Suprapubic skin (tissue), 4 donors: ENCODE data around the gene MMP24. TPM values are rescaled to one million over a fixed set of nuclear protein-coding genes. Genes with fewer than 3 reads are reported as not detected.

Experiments
- DNase-seq, 2 donors: peaks; one replicate each; pipeline ENCODE4 v3.0.0-alpha.2; 2019; ENCODE audit warnings: low spot score in 2 of 2
- H3K27ac ChIP-seq: fragments of 200-600 bp; sonication (generic); one replicate; pipeline ENCODE4 v1.5.1; 2019
- H3K27me3 ChIP-seq: fragments of 200-600 bp; sonication (generic); one replicate; pipeline ENCODE4 v1.5.1; 2019
- H3K36me3 ChIP-seq: fragments of 200-600 bp; sonication (generic); one replicate; pipeline ENCODE4 v1.5.1; 2019
- H3K4me1 ChIP-seq: fragments of 200-600 bp; sonication (generic); one replicate; pipeline ENCODE4 v1.5.1; 2019
- H3K4me3 ChIP-seq: fragments of 200-600 bp; sonication (generic); one replicate; pipeline ENCODE4 v1.5.1; 2019; ENCODE audit warnings: mild to moderate bottlenecking
- H3K9me3 ChIP-seq: fragments of 200-600 bp; sonication (generic); one replicate; pipeline ENCODE4 v1.5.1; 2019
- CTCF ChIP-seq, 2 donors: fragments of 200-600 bp in 1 of 2; fragments of 450-650 bp in 1 of 2; sonication (generic) in 1 of 2; IDR thresholded peaks; one replicate each; pipeline ENCODE4 v1.5.1; 2016 to 2019; ENCODE audit warnings: antibody characterized with exemption in 2 of 2, mild to moderate bottlenecking in 1 of 2, moderate library complexity in 1 of 2
- EP300 ChIP-seq: sonication (generic); formaldehyde crosslinking; IDR thresholded peaks from one replicate; pipeline ENCODE4 v1.6.1; 2017; ENCODE audit warnings: antibody characterized with exemption
- POLR2A ChIP-seq, 2 donors: fragments of 450-650 bp; IDR thresholded peaks; one replicate each; pipeline ENCODE4 v1.6.1; 2017; ENCODE audit warnings: antibody characterized with exemption in 2 of 2, mild to moderate bottlenecking in 2 of 2, moderate library complexity in 2 of 2
- POLR2AphosphoS5 ChIP-seq, 3 donors: sonication (generic); formaldehyde crosslinking; IDR thresholded peaks; one replicate each; pipeline ENCODE4 v1.6.1; 2017; ENCODE audit warnings: antibody characterized with exemption in 3 of 3
- WGBS: methylation state at CpG from one replicate; pipeline ENCODE4 v1.1.5; 2018; 5-methylcytosine and 5-hydroxymethylcytosine counted together
- total RNA-seq, 4 donors: library from RNA; depleted of rRNA; stranded (reverse); fragments of >200 nt; gene quantifications; one replicate each; pipeline ENCODE4 v1.1.0, GENCODE V29; 2016

The MMP24 gene
- total RNA-seq, 4 donors from 2014 or later, result 0.16 to 0.47 (median 0.44) TPM; not detected in 1

DNA sequence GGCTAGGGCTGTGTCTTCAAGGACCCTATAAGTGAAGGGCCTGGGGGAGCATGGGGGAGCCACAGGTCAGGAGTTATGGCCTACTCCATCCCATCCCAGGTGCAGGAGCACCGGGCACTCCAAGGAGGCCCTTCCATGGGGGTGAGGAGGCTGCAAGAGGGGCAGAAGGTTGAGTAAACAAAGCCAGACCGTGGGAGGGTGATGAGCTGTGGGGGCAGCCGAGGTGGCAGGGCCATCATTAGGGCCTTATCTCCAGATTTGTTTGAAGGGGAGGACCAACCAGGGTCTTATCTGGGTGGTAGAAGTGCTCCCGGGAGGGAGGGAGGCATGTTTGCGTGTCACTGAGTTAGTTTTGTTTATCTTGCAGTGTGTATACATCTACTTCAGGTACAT, 67.8 kb downstream of the MMP24 start:
- Histone ChIP-seq H3K4me1 (peaks cover 22% of the 10 kb centered on the region), H3K27ac (no peak overlapping the region), H3K4me3 (no peak overlapping the region), H3K36me3 (no peaks in the 10 kb centered on the region), H3K9me3 (no peaks in the 10 kb centered on the region), H3K27me3 (peaks cover 8% of the 10 kb centered on the region)
- no peak for DNase-seq
- 74% methylated on average over 5 of the region's 5 CpGs for WGBS
- TF ChIP-seq EP300 (no peak), CTCF (IDR thresholded peaks at IDR 0.05) (no peak), POLR2A (IDR thresholded peaks at IDR 0.05) (no peak), POLR2AphosphoS5 (IDR thresholded peaks at IDR 0.05) (no peak)

- 78% methylated on average over 8 of the region's 8 CpGs for WGBS
- Histone ChIP-seq H3K27ac (no peak overlapping the region), H3K36me3 (no peaks in the 10 kb centered on the region), H3K9me3 (no peaks in the 10 kb centered on the region), H3K4me3 (no peak overlapping the region), H3K27me3 (peaks cover 8% of the 10 kb centered on the region), H3K4me1 (peaks cover 22% of the 10 kb centered on the region)
- no peak for DNase-seq
- TF ChIP-seq EP300 (no peak), CTCF (IDR thresholded peaks at IDR 0.05) (no peak), POLR2AphosphoS5 (IDR thresholded peaks at IDR 0.05) (no peak), POLR2A (IDR thresholded peaks at IDR 0.05) (no peak)
Observed at GRCh38 chr20:35295058-35295457, 68.6 kb downstream of the MMP24 start.

GRCh38 chr20:35295674-35296073, 69.2 kb downstream of the MMP24 start:
- Histone ChIP-seq H3K27ac (no peak overlapping the region), H3K4me1 (peaks cover 19% of the 10 kb centered on the region), H3K36me3 (no peaks in the 10 kb centered on the region), H3K4me3 (no peak overlapping the region), H3K9me3 (no peaks in the 10 kb centered on the region), H3K27me3 (peaks cover 8% of the 10 kb centered on the region)
- TF ChIP-seq POLR2A (IDR thresholded peaks at IDR 0.05) (no peak), POLR2AphosphoS5 (IDR thresholded peaks at IDR 0.05) (no peak), EP300 (no peak), CTCF (IDR thresholded peaks at IDR 0.05) (no peak)
- WGBS, result 84% methylated on average over 8 of the region's 8 CpGs
- DNase-seq, result no peak

DNA sequence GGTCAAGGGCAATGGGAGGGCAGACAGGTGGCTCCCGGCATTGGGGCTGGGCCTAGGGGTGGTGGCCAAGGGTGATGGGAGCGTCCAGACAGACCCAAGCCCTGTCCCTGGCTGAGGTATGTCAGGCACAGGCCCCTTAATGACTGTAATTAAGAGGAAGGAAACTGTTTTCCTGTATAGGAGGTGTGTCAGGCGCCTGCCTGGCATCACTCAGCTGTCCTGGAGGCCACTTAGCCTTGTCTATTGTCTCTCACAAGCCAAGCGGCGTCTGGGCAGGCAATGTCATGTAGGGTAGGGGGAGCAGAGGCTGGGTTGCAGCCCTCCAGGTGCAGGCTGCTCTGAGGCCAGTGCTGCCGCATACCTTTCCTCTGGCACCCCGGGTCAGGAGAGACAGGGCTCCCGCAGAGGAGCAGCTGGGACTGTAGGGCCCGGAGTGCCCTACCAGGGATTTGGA, 69.6 kb downstream of the MMP24 start:
- Histone ChIP-seq H3K4me3 (no peak overlapping the region), H3K36me3 (no peaks in the 10 kb centered on the region), H3K27ac (no peak overlapping the region), H3K4me1 (peaks cover 14% of the 10 kb centered on the region), H3K9me3 (no peaks in the 10 kb centered on the region), H3K27me3 (peaks cover 8% of the 10 kb centered on the region)
- TF ChIP-seq CTCF (IDR thresholded peaks at IDR 0.05), result no peak
- TF ChIP-seq POLR2A (IDR thresholded peaks at IDR 0.05), result no peak
- no peak for TF ChIP-seq EP300
- TF ChIP-seq POLR2AphosphoS5 (IDR thresholded peaks at IDR 0.05), result no peak
- WGBS, result 63% methylated on average over 3 of the region's 9 CpGs
- DNase-seq, result no peak

- WGBS, result 60% methylated on average over 7 of the region's 8 CpGs
- H3K27me3 ChIP-seq, result peaks cover 8% of the 10 kb centered on the region
- no peaks in the 10 kb centered on the region for H3K9me3 ChIP-seq
- DNase-seq, result no peak
- H3K4me1 ChIP-seq, result peaks cover 4% of the 10 kb centered on the region
- H3K27ac ChIP-seq, result no peak overlapping the region
- TF ChIP-seq CTCF (IDR thresholded peaks at IDR 0.05) (no peak), POLR2AphosphoS5 (IDR thresholded peaks at IDR 0.05) (no peak), EP300 (no peak), POLR2A (IDR thresholded peaks at IDR 0.05) (no peak)
- H3K36me3 ChIP-seq, result no peaks in the 10 kb centered on the region
- no peak overlapping the region for H3K4me3 ChIP-seq
Observed at GRCh38 chr20:35297155-35297554, 70.7 kb downstream of the MMP24 start.
